RWPE2 (cell line): ENCODE results near the gene CRTC3.

Experiments used
- ATAC-seq: fragments of 200-7000 bp; cut with Tn5 transposase; 3 replicates; pipeline ENCODE4 v1.9.1; 2021; ENCODE audit warnings: low read depth
- DNase-seq: peaks from one replicate; pipeline ENCODE4 v3.0.0-alpha.2; 2020; ENCODE audit warnings: low spot score
- H3K27ac ChIP-seq: fragments of 450-650 bp; 2 replicates; pipeline ENCODE4 v1.5.1; 2017; ENCODE audit warnings: mild to moderate bottlenecking; ENCODE audit not compliant: poor library complexity, severe bottlenecking
- H3K27me3 ChIP-seq: fragments of 250-450 bp; sonication (Bioruptor Pico); 2 replicates; pipeline ENCODE4 v1.5.1; 2021; ENCODE audit warnings: mild to moderate bottlenecking, moderate library complexity; ENCODE audit not compliant: insufficient read depth, poor library complexity, severe bottlenecking
- H3K36me3 ChIP-seq: fragments of 250-450 bp; sonication (Bioruptor Pico); 2 replicates; pipeline ENCODE4 v1.5.1; 2020; ENCODE audit warnings: low read depth, mild to moderate bottlenecking, moderate library complexity
- H3K4me1 ChIP-seq: fragments of 250-450 bp; sonication (Bioruptor Pico); 2 replicates; pipeline ENCODE4 v1.5.1; 2021; ENCODE audit warnings: mild to moderate bottlenecking, moderate library complexity; ENCODE audit not compliant: insufficient read depth, poor library complexity, severe bottlenecking
- H3K4me3 ChIP-seq: fragments of 250-450 bp; sonication (Bioruptor Pico); 2 replicates; pipeline ENCODE4 v1.5.1; 2021; ENCODE audit warnings: mild to moderate bottlenecking, moderate library complexity; ENCODE audit not compliant: severe bottlenecking
- H3K9me3 ChIP-seq: fragments of 250-450 bp; sonication (Bioruptor Pico); 2 replicates; pipeline ENCODE4 v1.5.1; 2021; ENCODE audit warnings: mild to moderate bottlenecking, moderate library complexity; ENCODE audit not compliant: severe bottlenecking
- TF ChIP-seq, protein P1 (sequence below): fragments of 450-650 bp; IDR thresholded peaks from one replicate; pipeline ENCODE4 v1.5.1; 2017; ENCODE audit warnings: mild to moderate bottlenecking, moderate library complexity; ENCODE audit not compliant: poor library complexity, severe bottlenecking

Gene CRTC3

DNA sequence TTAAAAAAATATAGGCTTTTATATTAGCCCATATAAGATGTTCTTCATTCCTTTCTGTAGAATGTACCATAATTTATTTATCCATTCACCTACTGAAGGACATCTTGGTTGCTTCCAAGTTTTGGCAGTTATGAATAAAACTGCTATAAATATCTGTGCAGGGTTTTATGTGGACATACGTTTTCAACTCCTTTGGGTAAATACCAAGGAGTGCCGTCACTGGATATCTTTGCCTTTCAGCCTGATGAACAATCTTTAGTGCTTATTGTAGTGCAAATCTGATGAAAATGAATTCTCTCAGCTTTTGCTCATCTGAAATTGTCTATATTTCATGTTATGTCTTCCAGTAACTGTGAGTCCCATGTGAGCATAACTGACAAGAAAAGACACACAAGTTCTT, 160.9 kb downstream of the CRTC3 start:
- ATAC-seq (no peak), DNase-seq (no peak)
- no peaks in the 10 kb centered on the region for H3K4me1 ChIP-seq

DNA sequence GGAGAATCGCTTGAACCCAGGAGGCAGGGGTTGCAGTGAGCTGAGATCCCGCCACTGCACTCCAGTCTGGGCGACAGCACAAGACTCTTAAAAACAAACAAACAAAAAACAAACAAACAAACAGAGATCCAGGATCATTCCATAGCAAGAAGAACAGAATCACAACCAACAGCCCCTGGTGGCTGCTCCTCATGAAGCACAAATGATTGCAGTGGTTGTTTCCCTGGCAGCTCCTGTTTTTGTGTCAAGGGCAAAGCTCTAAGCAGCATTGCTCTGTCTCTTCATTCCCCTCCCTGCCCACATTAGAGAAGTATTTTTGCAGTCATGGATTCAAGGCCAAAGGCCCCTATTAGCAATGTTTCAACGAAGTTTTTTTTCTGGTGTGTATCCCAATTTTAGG, 161.6 kb downstream of the CRTC3 start:
- no peaks in the 10 kb centered on the region for H3K36me3 ChIP-seq
- H3K4me1 ChIP-seq = no peaks in the 10 kb centered on the region
- no peak for DNase-seq
- H3K4me3 ChIP-seq = no peak overlapping the region
- TF ChIP-seq, protein P1, sequence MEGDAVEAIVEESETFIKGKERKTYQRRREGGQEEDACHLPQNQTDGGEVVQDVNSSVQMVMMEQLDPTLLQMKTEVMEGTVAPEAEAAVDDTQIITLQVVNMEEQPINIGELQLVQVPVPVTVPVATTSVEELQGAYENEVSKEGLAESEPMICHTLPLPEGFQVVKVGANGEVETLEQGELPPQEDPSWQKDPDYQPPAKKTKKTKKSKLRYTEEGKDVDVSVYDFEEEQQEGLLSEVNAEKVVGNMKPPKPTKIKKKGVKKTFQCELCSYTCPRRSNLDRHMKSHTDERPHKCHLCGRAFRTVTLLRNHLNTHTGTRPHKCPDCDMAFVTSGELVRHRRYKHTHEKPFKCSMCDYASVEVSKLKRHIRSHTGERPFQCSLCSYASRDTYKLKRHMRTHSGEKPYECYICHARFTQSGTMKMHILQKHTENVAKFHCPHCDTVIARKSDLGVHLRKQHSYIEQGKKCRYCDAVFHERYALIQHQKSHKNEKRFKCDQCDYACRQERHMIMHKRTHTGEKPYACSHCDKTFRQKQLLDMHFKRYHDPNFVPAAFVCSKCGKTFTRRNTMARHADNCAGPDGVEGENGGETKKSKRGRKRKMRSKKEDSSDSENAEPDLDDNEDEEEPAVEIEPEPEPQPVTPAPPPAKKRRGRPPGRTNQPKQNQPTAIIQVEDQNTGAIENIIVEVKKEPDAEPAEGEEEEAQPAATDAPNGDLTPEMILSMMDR = no peak
- H3K27me3 ChIP-seq = no peaks in the 10 kb centered on the region
- H3K27ac ChIP-seq = no peak overlapping the region
- peaks cover 2% of the 10 kb centered on the region for H3K9me3 ChIP-seq
- no peak for ATAC-seq

More for the DNA sequence above, 160.9 kb downstream of the CRTC3 start:
- Histone ChIP-seq H3K36me3 (no peaks in the 10 kb centered on the region), H3K9me3 (peaks cover 2% of the 10 kb centered on the region), H3K27me3 (no peaks in the 10 kb centered on the region), H3K4me3 (no peak overlapping the region), H3K27ac (no peak overlapping the region)
- TF ChIP-seq, protein P1 = no peak

DNA sequence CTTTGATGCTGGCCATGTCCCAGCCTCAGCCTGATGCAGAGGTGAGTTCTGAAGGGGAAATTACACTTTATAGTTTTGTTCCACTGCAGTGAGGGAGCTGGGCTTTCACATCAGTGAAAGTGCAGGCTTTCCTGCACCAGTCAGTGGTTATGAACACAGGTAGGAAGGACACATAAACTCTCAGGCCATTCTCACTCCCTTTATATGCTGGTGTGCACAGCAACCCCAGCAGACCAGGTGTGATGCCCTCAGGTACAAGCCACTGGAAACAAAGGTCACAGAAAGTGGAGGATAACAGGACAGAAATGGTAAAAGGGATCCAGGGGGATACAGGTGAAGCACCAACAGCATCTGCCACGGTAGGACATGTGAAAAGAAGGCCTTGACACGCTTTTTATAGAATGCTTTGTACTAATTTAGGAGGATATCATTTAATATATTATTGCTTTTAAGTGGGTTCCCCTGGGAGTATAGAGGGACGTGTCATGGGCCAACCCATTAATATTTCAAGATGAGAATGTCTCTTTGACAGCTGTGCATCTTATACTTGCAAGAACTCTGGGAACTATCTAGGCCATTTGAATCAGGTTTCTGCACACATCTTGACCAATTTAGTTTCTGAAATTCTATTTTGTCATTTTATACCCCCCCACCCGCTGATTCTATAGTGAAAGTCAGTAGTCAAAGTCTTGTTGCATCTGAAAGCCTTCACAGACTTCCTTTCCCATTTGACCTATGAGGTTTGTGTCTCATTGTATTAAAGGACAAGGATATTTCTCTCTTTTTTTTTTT, 162.5 kb downstream of the CRTC3 start:
- peaks cover 2% of the 10 kb centered on the region for H3K9me3 ChIP-seq
- H3K27me3 ChIP-seq = no peaks in the 10 kb centered on the region
- no peaks in the 10 kb centered on the region for H3K36me3 ChIP-seq
- no peaks in the 10 kb centered on the region for H3K4me1 ChIP-seq
- TF ChIP-seq, protein P1 = no peak
- H3K27ac ChIP-seq = no peak overlapping the region
- DNase-seq (peak; percentile 11), ATAC-seq (peak; percentile 14; the same call in 1 of the 3 replicates)
- no peak overlapping the region for H3K4me3 ChIP-seq
